Measurements from ENCODE around the gene TRIM56.
A peak's percentile ranks its signal among the peaks of the same experiment; 100 is the strongest.
"Not testable (repeated sequence)": the region's sequence is repeated elsewhere in the genome, so short reads cannot be mapped to it uniquely, and the experiment has no call there.

Gene TRIM56

DNA sequence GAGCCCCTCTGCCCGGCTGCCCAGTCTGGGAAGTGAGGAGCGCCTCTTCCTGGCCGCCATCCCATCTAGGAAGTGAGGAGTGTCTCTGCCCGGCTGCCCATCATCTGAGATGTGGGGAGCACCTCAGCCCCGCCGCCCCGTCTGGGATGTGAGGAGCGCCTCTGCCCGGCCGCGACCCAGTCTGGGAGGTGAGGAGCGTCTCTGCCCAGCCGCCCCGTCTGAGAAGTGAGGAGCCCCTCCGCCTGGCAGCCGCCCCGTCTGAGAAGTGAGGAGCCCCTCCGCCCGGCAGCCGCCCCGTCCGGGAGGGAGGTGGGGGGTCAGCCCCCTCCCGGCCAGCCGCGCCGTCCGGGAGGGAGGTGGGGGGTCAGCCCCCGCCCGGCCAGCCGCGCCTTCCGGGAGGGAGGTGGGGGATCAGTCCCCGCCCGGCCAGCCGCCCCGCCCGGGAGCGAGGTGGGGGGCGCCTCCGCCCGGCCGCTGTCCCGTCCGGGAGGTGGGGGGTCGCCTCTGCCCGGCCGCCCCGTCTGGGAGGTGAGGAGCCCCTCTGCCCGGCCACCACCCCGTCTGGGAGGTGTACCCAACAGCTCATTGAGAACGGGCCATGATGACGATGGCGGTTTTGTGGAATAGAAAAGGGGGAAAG is 7.1 kb downstream of the TRIM56 start:
- not testable (repeated sequence) for DNase-seq (ENCODE audit: low read depth)

DNA sequence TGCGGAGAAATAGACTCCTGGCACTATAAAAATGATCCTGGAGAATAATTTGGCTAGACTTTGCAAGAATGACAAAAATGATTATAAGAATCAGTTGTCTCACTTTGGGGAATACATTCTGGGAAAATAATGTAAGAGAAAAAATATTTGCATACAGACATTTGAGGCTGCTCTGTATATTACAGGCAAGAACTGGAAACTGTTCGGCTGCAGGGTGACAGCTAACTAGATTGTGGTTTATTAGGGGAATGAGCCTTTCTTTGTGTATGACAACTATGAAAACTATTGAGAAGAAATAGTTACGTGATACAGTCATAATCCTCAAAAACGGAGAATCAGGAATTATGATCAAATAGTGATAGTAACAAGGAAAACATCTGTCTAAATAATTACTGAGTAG is 8.6 kb downstream of the TRIM56 start:
- no peak for DNase-seq (ENCODE audit: low read depth)

DNA sequence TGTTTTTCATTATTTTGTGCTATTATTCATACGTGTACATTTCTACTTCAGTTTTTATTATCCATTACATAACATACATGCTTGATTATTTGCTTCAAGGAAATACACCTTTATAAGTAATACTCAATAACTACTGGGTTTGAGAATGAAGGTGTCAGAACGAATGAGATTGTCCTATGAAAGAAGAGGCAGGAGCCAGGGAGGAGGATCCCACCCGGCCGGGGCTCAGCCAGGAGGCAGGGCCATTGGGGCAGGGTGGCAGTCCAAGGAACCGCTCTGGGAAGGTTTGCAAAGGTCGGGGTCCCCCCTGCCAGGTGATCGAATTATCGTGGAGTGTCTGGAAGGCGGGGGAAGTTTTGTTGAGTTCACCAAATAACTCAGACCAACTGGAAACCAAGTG is 9.1 kb downstream of the TRIM56 start:
- no peak for DNase-seq (ENCODE audit: low read depth)

DNA sequence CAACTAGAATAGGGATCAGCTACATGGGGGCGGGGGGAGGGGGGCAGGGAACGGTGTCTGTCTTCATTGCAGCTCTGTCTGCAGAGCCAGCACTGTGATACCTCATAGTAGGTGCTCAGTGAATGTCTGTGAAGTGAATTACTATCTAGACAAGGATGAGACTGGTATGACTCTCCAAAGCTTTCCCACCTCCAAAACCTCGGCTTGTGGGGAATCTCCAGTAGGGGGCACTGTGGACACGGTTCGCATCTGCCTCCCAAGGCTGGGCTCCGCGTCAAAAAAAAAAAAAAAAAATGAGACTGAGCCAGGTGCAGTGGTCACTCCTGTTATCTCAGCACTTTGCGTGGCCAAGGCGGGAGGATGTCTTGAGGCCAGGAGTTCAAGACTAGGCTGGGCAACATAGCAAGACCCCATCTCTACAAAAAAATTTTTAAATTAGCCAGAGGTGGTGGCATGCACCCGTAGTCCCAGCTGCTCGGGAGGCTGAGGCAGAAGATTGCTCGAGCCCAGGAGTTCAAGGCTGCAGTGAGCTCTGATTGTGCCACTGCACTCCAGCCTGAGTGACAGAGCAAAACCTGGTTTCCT is 9.6 kb downstream of the TRIM56 start:
- DNase-seq (ENCODE audit: low read depth): no peak

DNA sequence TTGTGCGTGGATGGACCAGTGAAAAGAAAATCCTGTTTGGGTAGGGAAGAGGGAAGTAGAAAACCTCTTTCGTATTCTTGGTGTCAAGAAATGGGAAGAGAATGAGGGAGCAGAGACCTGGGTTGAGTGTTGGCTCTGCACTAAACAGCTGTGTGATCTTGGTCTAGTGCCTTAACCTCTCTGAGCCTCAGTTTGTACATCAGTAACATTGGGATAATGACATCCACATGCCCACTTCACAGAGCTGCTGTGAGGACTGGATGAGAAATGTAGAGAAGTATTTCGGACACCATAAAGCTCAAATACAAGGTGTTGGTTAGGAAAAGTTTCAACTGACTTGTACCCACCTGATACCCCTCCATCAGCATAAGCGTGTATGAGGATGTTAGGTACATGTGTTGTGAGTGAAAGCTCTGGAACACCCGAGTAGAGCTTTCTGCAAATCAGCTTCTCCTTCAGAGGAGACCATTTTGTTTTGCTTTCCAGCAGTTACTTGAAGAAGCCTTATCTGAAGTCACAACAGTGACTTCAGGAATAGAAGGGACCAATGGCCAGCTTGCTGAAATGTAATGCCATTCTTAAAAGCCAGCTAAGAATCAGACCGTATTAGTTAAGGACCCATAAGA is 11.2 kb downstream of the TRIM56 start:
- DNase-seq (ENCODE audit: low read depth): no peak

DNA sequence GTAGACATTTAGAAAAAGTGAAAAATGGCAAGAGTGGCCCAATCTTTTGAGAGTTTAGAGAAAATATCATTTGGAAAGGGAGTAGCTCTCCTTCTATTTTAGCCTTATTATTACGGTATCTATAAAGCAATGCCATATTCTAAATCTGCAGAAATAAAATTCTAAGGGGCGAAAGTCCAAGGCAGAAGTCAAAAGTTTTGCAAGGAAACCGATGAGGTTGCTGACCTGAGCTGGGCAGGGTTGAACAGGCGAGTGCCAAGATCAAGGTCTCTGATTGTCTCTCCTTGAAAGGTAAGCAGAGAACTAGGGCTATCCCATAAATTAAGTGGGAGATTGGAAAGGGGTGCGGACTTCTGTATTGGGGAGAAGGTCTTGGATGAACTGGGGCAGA is 11.7 kb downstream of the TRIM56 start:
- DNase-seq (ENCODE audit: low read depth): no peak

DNA sequence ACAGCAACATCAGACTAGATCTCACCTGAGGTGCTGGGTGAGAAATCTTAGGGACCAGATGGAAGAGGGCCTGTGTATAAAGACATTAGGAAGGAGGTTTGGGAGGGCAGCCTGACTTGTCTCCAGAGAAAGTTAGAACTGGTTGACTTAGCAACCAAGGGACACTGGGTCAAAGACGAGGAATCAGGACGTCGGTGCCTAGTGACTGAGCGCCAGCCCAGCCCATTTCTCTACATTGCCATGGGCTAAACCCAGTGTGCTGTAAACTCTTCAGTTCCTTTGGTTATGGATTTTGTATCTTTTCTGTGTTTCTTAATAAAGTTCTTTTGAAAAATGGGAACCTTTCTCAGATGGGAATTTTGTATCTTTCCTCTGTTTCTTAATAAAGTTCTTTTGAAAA is 12.3 kb downstream of the TRIM56 start:
- DNase-seq (ENCODE audit: low read depth): no peak

DNA sequence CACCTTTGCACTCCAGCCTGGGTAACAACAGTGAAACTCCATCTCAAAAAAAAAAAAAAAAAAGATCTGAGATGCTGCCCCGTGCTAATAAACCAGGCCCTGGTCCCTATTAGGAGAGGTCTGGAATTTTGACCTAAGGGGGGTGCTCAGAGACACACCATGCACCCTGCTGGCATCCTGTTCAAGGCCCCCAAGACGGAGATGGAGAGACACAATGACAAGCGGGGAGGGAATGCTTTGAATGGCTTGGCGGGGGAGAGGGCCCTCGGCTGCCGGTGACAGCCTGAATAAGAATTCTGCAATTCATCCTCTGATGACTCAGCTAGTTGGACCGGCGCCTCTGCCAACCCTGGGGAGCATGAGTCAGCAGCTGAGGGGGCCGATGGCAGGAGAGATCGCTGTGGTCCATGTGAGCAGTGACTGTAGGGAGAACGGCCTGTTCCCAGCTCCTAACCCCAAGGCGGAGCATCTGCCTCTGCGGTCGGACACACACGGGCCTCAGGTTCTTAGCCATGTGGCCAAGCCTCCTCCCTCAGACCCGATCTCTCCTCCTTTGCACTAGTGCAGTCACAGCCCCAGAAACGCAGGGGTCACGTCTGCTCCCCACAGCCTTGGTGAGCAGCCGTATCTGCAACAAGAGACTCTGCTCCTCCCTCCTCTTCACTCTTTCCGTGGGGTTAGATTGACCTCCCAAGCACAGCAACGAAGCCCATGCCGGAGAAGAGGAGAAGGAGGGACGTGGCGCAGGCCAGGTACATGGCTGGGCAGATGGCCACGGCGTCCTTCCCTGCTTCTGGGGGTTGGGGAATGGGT is 14.9 kb downstream of the TRIM56 start:
- peak; percentile 39 for DNase-seq (ENCODE audit: low read depth)

DNA sequence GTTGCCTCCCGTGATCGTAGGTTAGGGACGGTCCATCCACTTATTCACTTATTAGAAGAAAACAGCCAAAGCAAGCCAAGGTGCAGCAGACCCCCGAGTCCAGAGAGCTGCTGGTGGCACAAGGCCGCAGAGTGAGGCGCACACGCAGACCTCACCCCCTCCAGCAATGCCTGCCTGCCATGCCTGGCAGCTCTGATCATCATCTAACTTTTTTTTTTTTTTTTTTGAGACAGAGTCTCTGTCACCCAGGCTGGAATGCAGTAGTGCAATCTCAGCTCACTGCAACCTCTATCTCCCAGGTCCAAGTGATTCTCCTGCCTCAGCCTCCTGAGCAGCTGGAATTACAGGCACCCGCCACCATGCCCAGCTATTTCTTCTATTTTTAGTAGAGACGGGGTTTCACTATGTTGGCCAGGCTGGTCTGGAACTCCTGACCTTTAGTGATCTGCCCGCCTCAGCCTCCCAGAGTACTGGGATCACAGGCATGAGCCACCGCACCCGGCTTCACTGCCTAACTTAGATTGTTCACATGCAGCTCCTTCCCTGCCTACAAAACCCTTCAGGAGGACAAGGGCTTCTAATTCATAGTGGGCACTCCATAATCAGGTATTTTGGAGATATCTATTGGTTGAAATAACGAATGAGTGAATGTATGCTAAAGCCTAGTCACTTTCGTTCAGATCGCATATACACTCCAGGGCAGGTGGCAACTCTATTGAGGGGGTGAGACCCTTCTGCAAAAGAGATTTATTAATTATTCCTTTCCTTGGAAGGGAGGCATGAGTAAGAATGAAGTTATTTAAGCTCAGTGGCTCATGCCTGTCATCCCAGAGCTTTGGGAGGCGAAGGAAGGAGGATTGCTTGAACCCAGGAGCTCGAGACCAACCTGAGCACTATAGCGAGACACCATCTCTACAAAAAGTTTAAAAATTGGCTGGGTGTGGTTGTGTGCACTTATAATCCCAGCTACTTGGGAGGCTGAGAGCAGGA is 15.9 kb downstream of the TRIM56 start:
- no peak for DNase-seq (ENCODE audit: low read depth)

DNA sequence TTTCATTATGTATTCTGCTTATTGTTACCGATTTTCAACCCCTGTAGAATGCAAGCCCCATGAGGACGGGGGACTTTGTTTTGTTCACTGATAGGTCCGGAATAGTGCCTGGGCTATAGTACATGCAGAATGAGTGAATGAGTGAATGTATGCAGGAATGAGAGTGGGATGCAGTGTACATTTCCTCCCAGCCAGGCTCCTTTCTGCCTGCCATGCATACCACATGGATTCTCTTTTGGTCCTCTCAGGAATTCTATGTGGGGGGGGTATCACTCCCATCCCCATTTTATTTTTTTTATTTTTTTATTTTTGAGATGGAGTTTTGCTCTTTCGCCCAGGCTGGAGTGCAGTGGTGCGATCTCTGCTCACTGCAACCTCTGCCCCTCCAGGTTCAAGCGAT is 16.7 kb downstream of the TRIM56 start:
- no peak for DNase-seq (ENCODE audit: low read depth)

DNA sequence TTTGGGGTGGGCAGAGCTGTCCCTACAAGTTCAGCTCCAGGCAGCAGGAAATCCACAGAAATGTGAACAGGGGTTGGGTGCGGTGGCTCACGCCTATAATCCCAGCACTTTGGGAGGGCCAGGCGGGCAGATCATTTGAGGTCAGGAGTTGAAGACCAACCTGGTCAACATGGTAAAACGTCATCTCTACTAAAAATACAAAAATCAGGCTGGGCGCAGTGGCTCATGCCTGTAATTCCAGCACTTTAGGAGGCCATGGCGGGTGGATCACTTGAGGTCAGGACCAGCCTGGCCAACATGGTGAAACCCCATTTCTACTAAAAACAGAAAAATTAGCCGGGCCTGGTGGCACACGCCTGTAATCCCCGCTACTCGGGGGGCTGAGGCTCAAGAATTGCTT is 18.4 kb downstream of the TRIM56 start:
- not testable (repeated sequence) for DNase-seq (ENCODE audit: low read depth)

DNA sequence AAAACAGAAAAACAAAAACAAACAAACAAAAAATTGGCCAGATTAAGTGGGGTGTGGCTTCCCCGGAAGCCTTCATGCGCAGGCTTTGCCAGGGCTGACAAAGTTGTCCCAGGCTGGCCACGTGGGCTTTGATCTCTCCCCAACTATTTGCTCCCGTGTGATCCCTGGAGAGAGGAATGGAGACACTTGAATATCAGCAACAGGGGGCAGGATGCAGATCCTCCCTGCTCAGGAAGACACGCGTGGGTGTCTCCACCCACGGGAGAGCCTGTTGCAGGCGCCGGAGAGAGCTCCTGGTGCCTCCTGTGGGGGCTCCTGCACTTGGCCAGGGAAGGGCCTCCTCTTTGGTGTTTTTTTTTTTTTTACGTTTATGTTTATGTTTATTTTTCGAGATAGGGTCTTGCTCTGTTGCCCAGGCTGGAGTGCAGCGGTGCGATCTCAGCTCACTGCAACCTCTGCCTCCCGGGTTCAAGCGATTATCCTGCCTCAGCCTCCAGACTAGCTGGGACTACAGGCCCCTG is 19.0 kb downstream of the TRIM56 start:
- DNase-seq (ENCODE audit: low read depth): no peak

DNA sequence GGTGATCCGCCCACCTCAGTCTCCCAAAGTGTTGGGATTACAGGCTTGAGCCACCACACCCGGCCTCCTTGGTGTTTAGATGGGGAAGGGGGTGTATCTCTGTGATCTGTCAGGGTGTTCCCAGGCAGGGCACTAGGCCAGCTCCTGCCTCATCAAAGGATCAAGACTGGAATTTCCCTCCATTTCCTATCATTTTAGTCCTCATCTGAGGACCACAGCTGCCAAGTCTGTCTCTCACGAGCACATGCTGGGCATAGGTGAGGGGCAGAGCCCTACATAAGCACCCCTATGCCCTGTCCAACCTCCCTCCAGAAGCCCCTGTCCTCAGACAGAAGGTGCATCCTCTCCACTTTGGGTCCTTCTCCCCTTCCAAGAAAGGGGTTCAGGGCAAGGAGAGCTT is 19.5 kb downstream of the TRIM56 start:
- no peak for DNase-seq (ENCODE audit: low read depth)

DNA sequence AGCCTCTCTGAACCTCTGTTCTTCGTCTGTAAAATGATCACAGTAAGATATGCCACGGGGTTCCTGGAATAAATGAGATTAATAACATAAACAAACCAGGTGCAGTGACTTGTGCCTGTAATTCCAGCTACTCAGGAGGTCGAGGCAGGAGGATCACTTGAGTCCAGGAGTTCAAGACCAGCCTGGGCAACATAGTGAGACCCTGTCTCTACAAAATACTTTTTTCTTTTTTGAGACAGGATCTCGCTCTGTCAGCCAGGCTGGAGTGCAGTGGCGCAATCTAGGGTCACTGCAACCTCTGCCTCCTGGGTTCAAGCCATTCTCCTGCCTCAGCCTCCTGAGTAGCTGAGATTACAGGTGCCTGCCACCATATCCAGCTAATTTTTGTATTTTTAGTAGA is 20.0 kb downstream of the TRIM56 start:
- not testable (repeated sequence) for DNase-seq (ENCODE audit: low read depth)

DNA sequence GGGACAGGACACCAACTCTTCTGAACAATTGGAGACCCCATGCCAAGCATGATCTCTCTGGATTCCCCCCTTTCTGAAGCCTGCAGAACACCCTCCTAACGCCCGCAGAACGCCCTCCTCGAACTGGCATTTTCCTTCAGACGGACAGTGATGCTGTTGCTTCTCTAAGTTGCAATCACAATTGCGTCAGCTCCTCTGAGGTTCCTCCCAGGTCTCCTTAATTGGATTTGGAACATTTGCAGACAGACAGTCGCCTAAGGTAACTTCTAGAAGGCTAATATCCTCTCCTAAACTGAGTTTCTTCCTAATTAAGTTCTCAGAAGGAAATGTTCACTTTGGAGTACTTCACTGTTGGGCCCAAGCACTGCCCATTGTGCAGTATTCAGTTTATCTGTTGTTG is 21.1 kb downstream of the TRIM56 start:
- no peak for DNase-seq (ENCODE audit: low read depth)

DNA sequence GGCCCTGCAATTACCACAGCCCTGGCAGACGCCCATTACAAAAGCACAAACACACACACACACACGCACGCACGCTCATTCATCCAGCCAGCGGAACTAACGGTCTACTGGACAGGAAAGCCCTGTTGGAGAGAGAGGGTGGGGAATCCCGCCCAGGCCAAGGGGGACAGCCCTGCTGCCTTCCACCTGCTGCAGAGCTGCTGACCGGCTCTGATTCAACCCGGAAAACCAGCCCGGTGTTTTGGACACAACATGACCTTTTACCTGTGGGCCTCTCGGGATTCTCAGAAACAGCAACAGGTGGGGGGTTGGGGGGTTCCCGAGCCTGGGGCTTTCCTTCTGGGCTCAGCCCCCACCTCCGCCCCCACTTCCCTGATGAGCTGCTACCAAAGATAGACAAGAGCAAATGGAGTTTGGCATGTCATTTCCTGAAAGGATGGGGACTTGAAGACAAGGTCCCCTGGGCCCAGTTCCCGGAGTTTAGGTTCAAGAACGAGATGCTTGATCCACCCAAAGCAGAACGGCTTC is 23.1 kb downstream of the TRIM56 start:
- no peak for DNase-seq (ENCODE audit: low read depth)

DNA sequence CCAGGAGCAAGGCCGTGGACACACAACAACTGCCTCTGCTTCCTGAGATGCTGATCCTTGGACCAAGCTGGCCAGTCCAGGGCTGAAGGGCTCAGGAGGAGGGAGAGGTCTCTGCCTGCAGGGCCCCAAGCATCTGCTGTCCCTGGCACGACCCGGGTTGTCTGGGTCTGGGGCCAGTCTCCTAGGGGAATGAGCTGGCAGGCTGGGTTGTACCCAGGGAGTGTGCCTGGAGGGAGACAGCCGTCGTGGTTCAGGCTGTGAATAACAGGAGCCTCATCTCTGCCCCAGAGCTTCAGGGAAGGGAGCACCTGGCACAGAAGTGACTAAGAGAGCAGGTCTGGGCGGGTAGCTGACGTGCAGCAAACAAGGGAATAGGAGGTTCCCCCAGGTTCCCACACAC is 23.7 kb downstream of the TRIM56 start:
- no peak for DNase-seq (ENCODE audit: low read depth)

DNA sequence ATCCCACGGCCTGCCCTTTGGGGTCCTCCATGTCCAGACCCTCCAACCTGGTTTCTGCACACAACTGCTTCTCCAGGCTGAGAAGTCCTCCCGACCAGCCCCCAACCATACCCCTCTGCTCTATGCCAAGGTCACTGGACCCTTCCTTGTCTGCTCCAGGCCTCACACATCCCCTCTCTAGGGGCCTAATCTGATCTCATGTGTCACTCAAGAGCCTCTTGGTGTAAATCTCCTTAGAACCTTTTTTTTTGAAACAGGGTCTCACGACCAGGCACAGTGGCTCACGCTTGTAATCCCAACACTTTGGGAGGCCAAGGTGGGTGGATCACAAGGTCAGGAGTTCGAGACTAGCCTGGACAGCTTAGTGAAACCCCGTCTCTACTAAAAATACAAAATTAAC is 24.1 kb downstream of the TRIM56 start:
- DNase-seq (ENCODE audit: low read depth): no peak

DNA sequence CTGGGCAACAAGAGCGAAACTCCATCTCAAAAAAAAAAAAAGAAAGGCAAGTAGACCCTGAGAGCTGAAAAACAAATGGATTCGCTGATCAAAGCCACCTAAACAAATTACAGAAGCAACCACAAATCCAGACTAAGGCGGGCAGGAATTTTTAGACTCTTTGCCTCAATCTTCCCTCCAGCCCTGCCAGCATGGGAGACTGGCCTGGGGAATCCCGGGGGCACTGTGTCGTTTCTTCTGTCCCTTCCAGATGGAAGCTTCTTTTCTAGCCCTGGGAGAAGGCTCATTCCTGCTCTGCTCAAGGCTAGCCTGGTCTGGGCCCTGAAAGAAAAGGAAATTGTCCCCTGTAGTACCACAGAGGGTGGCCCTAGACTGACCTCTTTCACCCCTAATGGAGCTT is 26.0 kb downstream of the TRIM56 start:
- DNase-seq (ENCODE audit: low read depth): no peak

DNA sequence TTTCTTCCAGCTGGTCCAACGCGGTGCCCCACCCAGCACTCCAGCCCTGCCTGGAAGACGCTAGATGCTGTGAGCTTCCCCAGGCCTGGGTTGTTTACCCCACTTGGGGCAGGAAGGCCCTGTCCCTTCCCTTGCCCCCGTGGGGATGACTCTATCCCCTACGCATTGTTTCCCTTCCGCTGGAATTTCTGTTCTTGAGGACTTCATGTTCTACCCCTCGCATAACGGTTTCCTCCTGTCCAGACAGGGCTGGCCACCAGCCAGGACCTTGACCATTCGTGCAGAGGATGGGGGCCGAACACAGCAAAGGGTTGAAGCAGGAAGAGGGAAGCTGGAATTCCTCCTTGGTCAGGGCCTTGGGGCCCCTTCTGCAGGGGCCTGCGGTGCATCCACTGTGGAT is 27.0 kb downstream of the TRIM56 start:
- no peak for DNase-seq (ENCODE audit: low read depth)

DNA sequence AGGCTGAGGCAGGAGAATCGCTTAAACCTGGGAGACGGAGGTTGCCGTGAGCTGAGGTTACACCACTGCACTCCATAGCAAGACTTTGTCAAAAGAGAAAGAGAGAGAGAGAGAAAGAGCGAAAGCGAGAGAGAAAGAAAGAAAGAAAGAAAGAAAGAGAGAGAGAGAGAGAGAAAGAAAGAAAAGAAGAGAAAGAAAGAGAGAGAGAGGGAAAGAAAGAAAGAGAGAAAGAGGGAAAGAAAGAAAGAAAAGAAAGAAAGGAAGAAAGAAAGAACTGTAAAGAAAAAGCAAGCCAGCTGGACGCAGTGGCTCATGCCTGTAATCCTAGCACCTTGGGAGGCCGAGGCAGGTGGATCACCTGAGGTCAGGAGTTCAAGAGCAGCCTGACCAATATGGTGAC is 27.9 kb downstream of the TRIM56 start:
- DNase-seq (ENCODE audit: low read depth): not testable (repeated sequence)
